ENCODE data around the gene CFD. TPM values are rescaled to one million over a fixed set of nuclear protein-coding genes. Genes with fewer than 3 reads are reported as not detected.
"Not testable (repeated sequence)": the region's sequence is repeated elsewhere in the genome, so short reads cannot be mapped to it uniquely, and the experiment has no call there.

CFD gene
- total RNA-seq, 1 experiment from 2014 or later = 8.0 TPM

DNA sequence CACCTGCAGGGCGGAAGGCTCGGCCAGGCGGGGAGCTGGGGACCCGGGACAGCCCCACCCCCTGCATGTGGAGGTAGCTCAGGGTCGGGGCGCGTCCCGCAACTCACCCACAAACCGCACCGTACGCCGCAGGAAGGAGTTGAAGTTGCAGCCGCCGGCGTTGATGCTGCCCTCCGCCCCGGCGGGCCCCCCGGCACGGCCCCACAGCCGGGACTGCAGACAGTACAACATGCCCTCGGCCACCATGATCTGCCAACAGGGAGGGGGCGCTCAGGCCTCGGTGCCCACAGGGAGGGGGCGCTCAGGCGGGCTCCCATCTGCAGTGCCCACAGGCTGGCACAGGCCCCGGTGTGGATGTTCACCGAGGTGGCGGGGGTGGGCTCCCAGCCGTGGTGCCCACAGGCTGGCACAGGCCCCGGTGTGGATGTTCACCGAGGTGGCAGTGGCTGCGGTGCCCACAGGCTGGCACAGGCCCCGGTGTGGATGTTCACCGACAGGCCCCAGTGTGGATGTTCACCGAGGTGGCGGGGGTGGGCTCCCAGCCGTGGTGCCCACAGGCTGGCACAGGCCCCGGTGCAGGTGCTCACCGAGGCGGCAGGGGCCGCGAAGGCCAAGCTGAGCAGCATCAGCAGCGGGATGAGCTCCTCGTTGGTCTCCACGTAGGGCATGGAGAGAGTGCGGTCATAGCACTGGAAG lies 44.2 kb upstream of the CFD start:
- Histone ChIP-seq H3F3A (ENCODE audit: insufficient read depth, low read depth) (peaks cover 21% of the 10 kb centered on the region), H3K79me2 (ENCODE audit: low read depth) (no peaks in the 10 kb centered on the region), H2AFZ (no peak overlapping the region), H3K36me3 (ENCODE audit: low read depth) (0 out of 2 replicates have a peak, but pooled peaks cover under 1% of the 10 kb centered on the region), H4K20me1 (ENCODE audit: insufficient read depth) (peaks cover 15% of the 10 kb centered on the region), H3K27me3 (ENCODE audit: insufficient read depth, low read depth) (no peaks in the 10 kb centered on the region), H3K9me3 (ENCODE audit: insufficient read depth, low read depth) (no peaks in the 10 kb centered on the region), H3K4me3 (no peak overlapping the region), H3K9me2 (ENCODE audit: insufficient read depth) (no peaks in the 10 kb centered on the region), H3K27ac (no peak overlapping the region), H3K4me2 (no peak overlapping the region), H3K4me1 (replicated peaks; ENCODE audit: insufficient read depth) (no peaks in the 10 kb centered on the region)
- BruUV-seq (replicated peaks) = no TSS peak
- CTCF ChIA-PET = no interaction called here
- no peak for DNase-seq
- POLR2A ChIA-PET (ENCODE audit: unreplicated experiment) = no interaction called here
- intact Hi-C loops (cut with micrococcal nuclease; ENCODE audit: unreplicated experiment) = no loop called here
- TF ChIP-seq EZH2 (IDR thresholded peaks at IDR 0.05; ENCODE audit: low read depth) = no peak
- TF ChIP-seq, protein P1, sequence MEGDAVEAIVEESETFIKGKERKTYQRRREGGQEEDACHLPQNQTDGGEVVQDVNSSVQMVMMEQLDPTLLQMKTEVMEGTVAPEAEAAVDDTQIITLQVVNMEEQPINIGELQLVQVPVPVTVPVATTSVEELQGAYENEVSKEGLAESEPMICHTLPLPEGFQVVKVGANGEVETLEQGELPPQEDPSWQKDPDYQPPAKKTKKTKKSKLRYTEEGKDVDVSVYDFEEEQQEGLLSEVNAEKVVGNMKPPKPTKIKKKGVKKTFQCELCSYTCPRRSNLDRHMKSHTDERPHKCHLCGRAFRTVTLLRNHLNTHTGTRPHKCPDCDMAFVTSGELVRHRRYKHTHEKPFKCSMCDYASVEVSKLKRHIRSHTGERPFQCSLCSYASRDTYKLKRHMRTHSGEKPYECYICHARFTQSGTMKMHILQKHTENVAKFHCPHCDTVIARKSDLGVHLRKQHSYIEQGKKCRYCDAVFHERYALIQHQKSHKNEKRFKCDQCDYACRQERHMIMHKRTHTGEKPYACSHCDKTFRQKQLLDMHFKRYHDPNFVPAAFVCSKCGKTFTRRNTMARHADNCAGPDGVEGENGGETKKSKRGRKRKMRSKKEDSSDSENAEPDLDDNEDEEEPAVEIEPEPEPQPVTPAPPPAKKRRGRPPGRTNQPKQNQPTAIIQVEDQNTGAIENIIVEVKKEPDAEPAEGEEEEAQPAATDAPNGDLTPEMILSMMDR (conservative IDR thresholded peaks at IDR 0.05) = no peak

DNA sequence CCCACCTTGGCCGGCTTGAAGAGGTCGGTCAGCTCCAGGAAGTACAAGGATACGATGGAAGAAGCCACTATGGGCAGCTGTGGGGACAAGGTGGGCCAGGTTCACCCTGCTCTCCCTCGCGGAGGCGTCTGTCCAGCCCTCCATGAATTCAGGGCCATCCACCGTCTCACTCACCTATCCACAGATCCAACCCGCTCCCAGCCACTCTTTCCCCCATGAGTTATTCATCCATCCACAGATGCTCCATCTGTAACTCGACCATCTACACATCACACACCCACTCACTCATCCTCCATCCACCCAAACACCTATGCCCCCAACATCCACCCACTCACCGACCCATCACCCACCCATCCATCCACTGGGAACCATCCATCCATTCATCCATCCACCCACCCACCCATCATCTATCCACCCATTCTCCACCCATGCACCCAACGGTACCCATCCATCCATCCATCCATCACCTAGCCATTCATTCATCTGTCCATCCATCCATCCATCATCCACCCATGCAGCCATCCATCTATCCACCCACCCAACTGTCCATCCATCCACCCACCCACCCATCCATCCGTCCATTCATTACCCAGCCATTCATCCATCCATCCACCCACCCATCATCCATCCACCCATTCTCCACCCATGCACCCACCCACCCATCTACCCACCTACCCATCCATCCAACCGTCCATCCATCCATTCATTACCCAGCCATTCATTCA lies 43.5 kb upstream of the CFD start:
- Histone ChIP-seq H3K27ac (no peak overlapping the region), H3K9me3 (ENCODE audit: insufficient read depth, low read depth) (no peaks in the 10 kb centered on the region), H3K9me2 (ENCODE audit: insufficient read depth) (no peaks in the 10 kb centered on the region), H3K4me2 (no peak overlapping the region), H2AFZ (no peak overlapping the region), H3F3A (ENCODE audit: insufficient read depth, low read depth) (peaks cover 16% of the 10 kb centered on the region; the same call in 1 of the 2 replicates), H3K4me3 (no peak overlapping the region), H3K79me2 (ENCODE audit: low read depth) (no peaks in the 10 kb centered on the region), H3K27me3 (ENCODE audit: insufficient read depth, low read depth) (no peaks in the 10 kb centered on the region), H3K36me3 (ENCODE audit: low read depth) (no peaks in the 10 kb centered on the region), H3K4me1 (replicated peaks; ENCODE audit: insufficient read depth) (no peaks in the 10 kb centered on the region), H4K20me1 (ENCODE audit: insufficient read depth) (peaks cover 7% of the 10 kb centered on the region)
- ChIA-PET POLR2A (ENCODE audit: unreplicated experiment) (no interaction called here), CTCF (no interaction called here)
- no TSS peak for BruUV-seq (replicated peaks)
- TF ChIP-seq EZH2 (IDR thresholded peaks at IDR 0.05; ENCODE audit: low read depth) = no peak
- TF ChIP-seq, protein P1 (conservative IDR thresholded peaks at IDR 0.05) = no peak
- DNase-seq = no peak
- intact Hi-C loops (cut with micrococcal nuclease; ENCODE audit: unreplicated experiment) = no loop called here

DNA sequence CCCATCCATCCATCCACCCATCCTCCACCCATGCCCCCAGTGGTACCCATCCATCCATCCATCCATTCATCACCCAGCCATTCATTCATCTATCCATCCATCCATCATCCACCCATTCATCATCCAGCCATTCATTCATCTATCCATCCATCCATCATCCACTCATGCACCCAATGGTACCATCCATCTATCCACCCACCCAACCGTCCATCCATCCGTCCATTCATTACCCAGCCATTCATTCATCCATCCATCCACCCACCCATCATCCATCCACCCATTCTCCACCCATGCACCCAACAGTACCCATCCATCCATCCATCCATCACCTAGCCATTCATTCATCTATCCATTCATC lies 43.0 kb upstream of the CFD start:
- H3K9me2 ChIP-seq (ENCODE audit: insufficient read depth) = no peaks in the 10 kb centered on the region
- no peaks in the 10 kb centered on the region for H3K9me3 ChIP-seq (ENCODE audit: insufficient read depth, low read depth)
- H3K4me2 ChIP-seq = no peak overlapping the region
- CTCF ChIA-PET = no interaction called here
- TF ChIP-seq, protein P1 (conservative IDR thresholded peaks at IDR 0.05) = no peak
- TF ChIP-seq EZH2 (IDR thresholded peaks at IDR 0.05; ENCODE audit: low read depth) = no peak
- H3F3A ChIP-seq (ENCODE audit: insufficient read depth, low read depth) = peaks cover 10% of the 10 kb centered on the region; the same call in 1 of the 2 replicates
- intact Hi-C loops (cut with micrococcal nuclease; ENCODE audit: unreplicated experiment) = no loop called here
- H3K36me3 ChIP-seq (ENCODE audit: low read depth) = no peaks in the 10 kb centered on the region
- POLR2A ChIA-PET (ENCODE audit: unreplicated experiment) = no interaction called here
- H3K4me1 ChIP-seq (replicated peaks; ENCODE audit: insufficient read depth) = no peaks in the 10 kb centered on the region
- H3K27me3 ChIP-seq (ENCODE audit: insufficient read depth, low read depth) = no peaks in the 10 kb centered on the region
- H3K79me2 ChIP-seq (ENCODE audit: low read depth) = no peaks in the 10 kb centered on the region
- no peak overlapping the region for H3K4me3 ChIP-seq
- H2AFZ ChIP-seq = no peak overlapping the region
- no peak overlapping the region for H3K27ac ChIP-seq
- no peak for DNase-seq
- peaks cover 2% of the 10 kb centered on the region for H4K20me1 ChIP-seq (ENCODE audit: insufficient read depth)
- no TSS peak for BruUV-seq (replicated peaks)

DNA sequence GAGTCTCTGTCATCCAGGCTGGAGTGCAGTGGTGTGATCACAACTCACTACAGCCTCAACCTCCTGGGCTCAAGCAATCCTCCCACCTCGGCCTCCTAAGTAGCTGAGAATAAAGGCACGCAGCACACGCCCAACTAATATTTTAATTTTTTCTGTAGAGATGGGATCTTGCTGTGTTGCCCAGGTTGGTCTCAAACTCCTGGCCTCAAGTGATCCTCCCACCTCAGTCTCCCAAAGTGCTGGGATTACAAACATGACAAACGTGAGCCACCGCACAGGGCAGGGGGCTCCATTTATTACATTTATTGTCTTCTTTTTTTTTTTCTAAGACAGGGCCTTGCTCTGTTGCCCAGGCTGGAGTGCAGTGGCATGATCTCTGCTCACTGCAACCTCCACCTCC lies 39.3 kb upstream of the CFD start:
- intact Hi-C loops (cut with micrococcal nuclease; ENCODE audit: unreplicated experiment) = not testable (repeated sequence)
- POLR2A ChIA-PET (ENCODE audit: unreplicated experiment) = interaction anchor here (0.5 kb wide), 1 partner anchor 40 kb away, joined by 3 read pairs; no protein-coding TSS in a partner anchor

More for the DNA sequence above, 39.3 kb upstream of the CFD start:
- CTCF ChIA-PET = interaction anchor here (0.6 kb wide), 1 partner anchor 34 kb away, joined by 4 read pairs; no protein-coding TSS in a partner anchor
- not testable (repeated sequence) for H2AFZ ChIP-seq; H3K9me3 ChIP-seq (ENCODE audit: insufficient read depth, low read depth); H3K36me3 ChIP-seq (ENCODE audit: low read depth); DNase-seq; BruUV-seq (replicated peaks); H3K4me1 ChIP-seq (replicated peaks; ENCODE audit: insufficient read depth); H3K27ac ChIP-seq; H3K4me3 ChIP-seq; H3K79me2 ChIP-seq (ENCODE audit: low read depth); H3K9me2 ChIP-seq (ENCODE audit: insufficient read depth); H3K4me2 ChIP-seq; H3K27me3 ChIP-seq (ENCODE audit: insufficient read depth, low read depth); H4K20me1 ChIP-seq (ENCODE audit: insufficient read depth)
- H3F3A ChIP-seq (ENCODE audit: insufficient read depth, low read depth) = peaks cover 14% of the 10 kb centered on the region; the same call in 1 of the 2 replicates
